GM12878 (cell line): ENCODE results near the gene FBXO38. TPM values are rescaled to one million over a fixed set of nuclear protein-coding genes. Genes with fewer than 3 reads are reported as not detected.

Source experiments
- ATF7 ChIP-seq: fragments of 450-650 bp; IDR thresholded peaks from 2 replicates; pipeline ENCODE4 v1.6.1; 2016; ENCODE audit warnings: low read depth, mild to moderate bottlenecking
- CBX5 ChIP-seq: sonication (generic); IDR thresholded peaks from 2 replicates; pipeline ENCODE4 v1.6.1; 2016; ENCODE audit warnings: low read depth, moderate library complexity, mild to moderate bottlenecking, inconsistent platforms
- CHD2 ChIP-seq: IDR thresholded peaks from 2 replicates; pipeline ENCODE4 v1.6.1; 2011; ENCODE audit warnings: low read depth, low read length, improper control_type of control experiment, borderline replicate concordance
- NFYB ChIP-seq: IDR thresholded peaks from 2 replicates; pipeline ENCODE4 v1.6.1; 2011; ENCODE audit warnings: low read depth, mild to moderate bottlenecking, low read length, improper control_type of control experiment, moderate library complexity; ENCODE audit not compliant: insufficient read depth
- NR2C1 ChIP-seq: fragments of 450-650 bp; IDR thresholded peaks from 2 replicates; pipeline ENCODE4 v1.6.1; 2017; ENCODE audit warnings: antibody characterized with exemption, mild to moderate bottlenecking, moderate library complexity
- PBX3 ChIP-seq: IDR thresholded peaks from 2 replicates; pipeline ENCODE4 v1.6.1; 2011; ENCODE audit warnings: mild to moderate bottlenecking, low read depth, low read length, moderate library complexity; ENCODE audit not compliant: insufficient replicate concordance
- RBBP5 ChIP-seq: fragments of 200-600 bp; sonication (generic); conservative IDR thresholded peaks from 2 replicates; pipeline ENCODE4 v1.6.1; 2016
- SIN3A ChIP-seq: IDR thresholded peaks from 2 replicates; pipeline ENCODE4 v1.6.1; 2012; ENCODE audit warnings: low read depth, low read length, improper control_type of control experiment
- SP1 ChIP-seq: IDR thresholded peaks from one replicate; pipeline ENCODE4 v1.6.1; 2011; ENCODE audit warnings: low read depth, low read length
- SREBF2 ChIP-seq: IDR thresholded peaks from 2 replicates; pipeline ENCODE4 v1.6.1; 2012; ENCODE audit warnings: mild to moderate bottlenecking, low read length
- YBX1 ChIP-seq: fragments of 450-650 bp; IDR thresholded peaks from 2 replicates; pipeline ENCODE4 v1.6.1; 2016; ENCODE audit warnings: antibody characterized with exemption
- polyA plus RNA-seq, 11 experiments: library from polyadenylated mRNA; depleted of rRNA in 4 of 11; unstranded in 6 of 11; stranded (reverse) in 5 of 11; fragments of >200 nt; fragmentation: Nextera tagmentation in 4 of 11; fragmentation: Illumina TruSeq in 1 of 11; extraction: Ambion mirVana in 4 of 11; extraction: Trizol in 1 of 11; gene quantifications; 1 replicate in 1 of 11; 2 replicates in 10 of 11; pipeline versions ENCODE4 v1.2.1 to v1.2.3, GENCODE V29; 2011 to 2016; ENCODE audit warnings: inconsistent platforms in 2 of 11, missing spikeins in 2 of 11, low read depth in 1 of 11
- small RNA-seq: library from RNA; depleted of rRNA; stranded (forward); fragments of <200 nt; gene quantifications from one replicate; pipeline ENCODE3, GENCODE V24; 2014
- total RNA-seq, 4 experiments: library from RNA; depleted of rRNA in 3 of 4; stranded (reverse); fragments of >200 nt in 3 of 4; fragmentation: Illumina TruSeq in 1 of 4; extraction: Trizol in 1 of 4; gene quantifications; 2 replicates each; pipeline versions ENCODE4 v1.2.1 to v1.2.3, GENCODE V29; 2013 to 2021
- TF ChIP-seq, protein P1 (sequence below): fragments of 450-650 bp; IDR thresholded peaks from 2 replicates; pipeline ENCODE4 v1.6.1; 2018; ENCODE audit warnings: mild to moderate bottlenecking, low read depth, moderate library complexity; ENCODE audit not compliant: partially characterized antibody

The FBXO38 gene
- total and polyA plus RNA-seq, 10 of the 15 experiments (the other 5 are each of a cell fraction or from before 2014, with no cell fraction given): 9.1 to 44.6 (median 28.3) TPM

GRCh38 chr5:148492351-148492750 is 108.6 kb downstream of the FBXO38 start (continued):
- TF ChIP-seq, protein P1, sequence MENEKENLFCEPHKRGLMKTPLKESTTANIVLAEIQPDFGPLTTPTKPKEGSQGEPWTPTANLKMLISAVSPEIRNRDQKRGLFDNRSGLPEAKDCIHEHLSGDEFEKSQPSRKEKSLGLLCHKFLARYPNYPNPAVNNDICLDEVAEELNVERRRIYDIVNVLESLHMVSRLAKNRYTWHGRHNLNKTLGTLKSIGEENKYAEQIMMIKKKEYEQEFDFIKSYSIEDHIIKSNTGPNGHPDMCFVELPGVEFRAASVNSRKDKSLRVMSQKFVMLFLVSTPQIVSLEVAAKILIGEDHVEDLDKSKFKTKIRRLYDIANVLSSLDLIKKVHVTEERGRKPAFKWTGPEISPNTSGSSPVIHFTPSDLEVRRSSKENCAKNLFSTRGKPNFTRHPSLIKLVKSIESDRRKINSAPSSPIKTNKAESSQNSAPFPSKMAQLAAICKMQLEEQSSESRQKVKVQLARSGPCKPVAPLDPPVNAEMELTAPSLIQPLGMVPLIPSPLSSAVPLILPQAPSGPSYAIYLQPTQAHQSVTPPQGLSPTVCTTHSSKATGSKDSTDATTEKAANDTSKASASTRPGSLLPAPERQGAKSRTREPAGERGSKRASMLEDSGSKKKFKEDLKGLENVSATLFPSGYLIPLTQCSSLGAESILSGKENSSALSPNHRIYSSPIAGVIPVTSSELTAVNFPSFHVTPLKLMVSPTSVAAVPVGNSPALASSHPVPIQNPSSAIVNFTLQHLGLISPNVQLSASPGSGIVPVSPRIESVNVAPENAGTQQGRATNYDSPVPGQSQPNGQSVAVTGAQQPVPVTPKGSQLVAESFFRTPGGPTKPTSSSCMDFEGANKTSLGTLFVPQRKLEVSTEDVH: no peak
- no peak for TF ChIP-seq NR2C1
- no peak for TF ChIP-seq YBX1
- TF ChIP-seq RBBP5: no peak
- TF ChIP-seq CBX5: no peak
- TF ChIP-seq CHD2: no peak
- no peak for TF ChIP-seq ATF7
- TF ChIP-seq SREBF2: no peak
- TF ChIP-seq NFYB: no peak
- no peak for TF ChIP-seq SIN3A
- TF ChIP-seq PBX3: no peak
- no peak for TF ChIP-seq SP1

Small RNAs within 50 kb of the gene (small RNA-seq; reads per million reads assigned to genes)
- gene RF00017: not detected

Other genes starting within 250 kb of the FBXO38 start
- gene SPINK14, start 215.4 kb upstream of the FBXO38 start, total RNA-seq (2014; rRNA removed): not detected in 2 replicates
- not detected in 2 replicates for gene SPINK14, start 215.4 kb upstream of the FBXO38 start, total RNA-seq (2014; rRNA removed; fragmentation: Illumina TruSeq; extraction: Trizol)
- gene SPINK14, start 215.4 kb upstream of the FBXO38 start, total RNA-seq (2021): not detected in 2 replicates
- not detected in 2 replicates for gene SPINK14, start 215.4 kb upstream of the FBXO38 start, polyA plus RNA-seq (2011; rRNA removed)
- gene SPINK14, start 215.4 kb upstream of the FBXO38 start, polyA plus RNA-seq (2014; fragmentation: Illumina TruSeq; extraction: Trizol): not detected in 2 replicates
- gene SPINK14, start 215.4 kb upstream of the FBXO38 start, polyA plus RNA-seq (2014; fragmentation: Nextera tagmentation; extraction: Ambion mirVana): not detected
- not detected in 2 replicates for gene SPINK14, start 215.4 kb upstream of the FBXO38 start, polyA plus RNA-seq (2014; rRNA removed)
- not detected for gene SPINK14, start 215.4 kb upstream of the FBXO38 start, polyA plus RNA-seq (2016; fragmentation: Nextera tagmentation; extraction: Ambion mirVana)
- not detected in 2 replicates for gene SPINK6, start 180.9 kb upstream of the FBXO38 start, total RNA-seq (2014; rRNA removed)
- gene SPINK6, start 180.9 kb upstream of the FBXO38 start, total RNA-seq (2014; rRNA removed; fragmentation: Illumina TruSeq; extraction: Trizol): not detected in 2 replicates
- not detected in 2 replicates for gene SPINK6, start 180.9 kb upstream of the FBXO38 start, total RNA-seq (2021)
- gene SPINK6, start 180.9 kb upstream of the FBXO38 start, polyA plus RNA-seq (2011; rRNA removed): not detected in 2 replicates
- gene SPINK6, start 180.9 kb upstream of the FBXO38 start, polyA plus RNA-seq (2014; fragmentation: Illumina TruSeq; extraction: Trizol): not detected in 2 replicates
- not detected for gene SPINK6, start 180.9 kb upstream of the FBXO38 start, polyA plus RNA-seq (2014; fragmentation: Nextera tagmentation; extraction: Ambion mirVana)
- gene SPINK6, start 180.9 kb upstream of the FBXO38 start, polyA plus RNA-seq (2014; rRNA removed): not detected in 2 replicates
- not detected for gene SPINK6, start 180.9 kb upstream of the FBXO38 start, polyA plus RNA-seq (2016; fragmentation: Nextera tagmentation; extraction: Ambion mirVana)
- not detected in 2 replicates for gene MARCOL, start 145.4 kb upstream of the FBXO38 start, total RNA-seq (2014; rRNA removed)
- not detected in 2 replicates for gene MARCOL, start 145.4 kb upstream of the FBXO38 start, total RNA-seq (2014; rRNA removed; fragmentation: Illumina TruSeq; extraction: Trizol)
- gene MARCOL, start 145.4 kb upstream of the FBXO38 start, total RNA-seq (2021): not detected in 2 replicates
- 1.4 and 1.7 TPM in 2 replicates for gene MARCOL, start 145.4 kb upstream of the FBXO38 start, polyA plus RNA-seq (2011; rRNA removed)
- gene MARCOL, start 145.4 kb upstream of the FBXO38 start, polyA plus RNA-seq (2014; fragmentation: Illumina TruSeq; extraction: Trizol): not detected in 2 replicates
- not detected for gene MARCOL, start 145.4 kb upstream of the FBXO38 start, polyA plus RNA-seq (2014; fragmentation: Nextera tagmentation; extraction: Ambion mirVana)
- gene MARCOL, start 145.4 kb upstream of the FBXO38 start, polyA plus RNA-seq (2014; rRNA removed): not detected in 2 replicates
- gene MARCOL, start 145.4 kb upstream of the FBXO38 start, polyA plus RNA-seq (2016; fragmentation: Nextera tagmentation; extraction: Ambion mirVana): not detected
- gene SPINK13, start 115.2 kb upstream of the FBXO38 start, total RNA-seq (2014; rRNA removed): not detected in 2 replicates
- gene SPINK13, start 115.2 kb upstream of the FBXO38 start, total RNA-seq (2014; rRNA removed; fragmentation: Illumina TruSeq; extraction: Trizol): not detected in 2 replicates
- not detected in 2 replicates for gene SPINK13, start 115.2 kb upstream of the FBXO38 start, total RNA-seq (2021)
- gene SPINK13, start 115.2 kb upstream of the FBXO38 start, polyA plus RNA-seq (2011; rRNA removed): 0.16 and 0.55 TPM in 2 replicates
- gene SPINK13, start 115.2 kb upstream of the FBXO38 start, polyA plus RNA-seq (2014; fragmentation: Illumina TruSeq; extraction: Trizol): not detected in 2 replicates
- under 1 TPM in 1 of 2 experiments, not detected in 1; 0.15 TPM for gene SPINK13, start 115.2 kb upstream of the FBXO38 start, polyA plus RNA-seq (2014; fragmentation: Nextera tagmentation; extraction: Ambion mirVana)
- 0.51 TPM in 1 of 2 replicates, not detected in the other for gene SPINK13, start 115.2 kb upstream of the FBXO38 start, polyA plus RNA-seq (2014; rRNA removed)
- gene SPINK13, start 115.2 kb upstream of the FBXO38 start, polyA plus RNA-seq (2016; fragmentation: Nextera tagmentation; extraction: Ambion mirVana): not detected
- gene SPINK7, start 71.5 kb upstream of the FBXO38 start, total RNA-seq (2014; rRNA removed): not detected in 2 replicates
- gene SPINK7, start 71.5 kb upstream of the FBXO38 start, total RNA-seq (2014; rRNA removed; fragmentation: Illumina TruSeq; extraction: Trizol): not detected in 2 replicates
- gene SPINK7, start 71.5 kb upstream of the FBXO38 start, total RNA-seq (2021): not detected in 2 replicates
- gene SPINK7, start 71.5 kb upstream of the FBXO38 start, polyA plus RNA-seq (2011; rRNA removed): not detected in 2 replicates
- not detected in 2 replicates for gene SPINK7, start 71.5 kb upstream of the FBXO38 start, polyA plus RNA-seq (2014; fragmentation: Illumina TruSeq; extraction: Trizol)
- gene SPINK7, start 71.5 kb upstream of the FBXO38 start, polyA plus RNA-seq (2014; fragmentation: Nextera tagmentation; extraction: Ambion mirVana): not detected
- not detected in 2 replicates for gene SPINK7, start 71.5 kb upstream of the FBXO38 start, polyA plus RNA-seq (2014; rRNA removed)
- gene SPINK7, start 71.5 kb upstream of the FBXO38 start, polyA plus RNA-seq (2016; fragmentation: Nextera tagmentation; extraction: Ambion mirVana): not detected
- gene SPINK9, start 48.4 kb upstream of the FBXO38 start, total RNA-seq (2014; rRNA removed): not detected in 2 replicates
- not detected in 2 replicates for gene SPINK9, start 48.4 kb upstream of the FBXO38 start, total RNA-seq (2014; rRNA removed; fragmentation: Illumina TruSeq; extraction: Trizol)
- gene SPINK9, start 48.4 kb upstream of the FBXO38 start, total RNA-seq (2021): not detected in 2 replicates
- gene SPINK9, start 48.4 kb upstream of the FBXO38 start, polyA plus RNA-seq (2011; rRNA removed): not detected in 2 replicates
- gene SPINK9, start 48.4 kb upstream of the FBXO38 start, polyA plus RNA-seq (2014; fragmentation: Illumina TruSeq; extraction: Trizol): not detected in 2 replicates
- not detected for gene SPINK9, start 48.4 kb upstream of the FBXO38 start, polyA plus RNA-seq (2014; fragmentation: Nextera tagmentation; extraction: Ambion mirVana)
- not detected in 2 replicates for gene SPINK9, start 48.4 kb upstream of the FBXO38 start, polyA plus RNA-seq (2014; rRNA removed)
- not detected for gene SPINK9, start 48.4 kb upstream of the FBXO38 start, polyA plus RNA-seq (2016; fragmentation: Nextera tagmentation; extraction: Ambion mirVana)